Caco-2 (cell line): ENCODE results near the gene HIVEP3. TPM values are rescaled to one million over a fixed set of nuclear protein-coding genes. Genes with fewer than 3 reads are reported as not detected.

Experiments used
- BruUV-seq: library from RNA; stranded (reverse); fragments of 400-500 nt; replicated peaks from 2 replicates; lab custom pipeline; 2021; lab: Mats Ljungman, UMichigan
- CTCF ChIA-PET: fragments of 300-600 bp; sonication (Branson Sonifier 250); formaldehyde crosslinking; loops from one replicate; lab custom pipeline; 2022; ENCODE audit warnings: antibody characterized with exemption; lab: Charles Lee
- POLR2A ChIA-PET: fragments of 300-600 bp; sonication (Branson Sonifier 250); formaldehyde crosslinking; loops from one replicate; lab custom pipeline; 2022; ENCODE audit warnings: antibody characterized with exemption; lab: Charles Lee
- DNase-seq, 2 experiments: peaks; one replicate each; pipeline versions ENCODE4 v3.0.0 to v3.0.0-alpha.2; 2020 to 2022
- H3K27me3 ChIP-seq: replicated peaks from 2 replicates; pipeline ENCODE4 v1.6.0; 2011; ENCODE audit warnings: low read length; ENCODE audit not compliant: control insufficient read depth, insufficient read depth
- H3K36me3 ChIP-seq: 2 replicates; pipeline ENCODE4 v1.5.1; 2011; ENCODE audit warnings: low read length; ENCODE audit not compliant: control insufficient read depth, insufficient read depth
- H3K4me1 ChIP-seq: fragments of 250-450 bp; sonication (Bioruptor Pico); 2 replicates; pipeline ENCODE4 v1.5.1; 2020; ENCODE audit warnings: mild to moderate bottlenecking
- H3K4me3 ChIP-seq: 2 replicates; pipeline ENCODE4 v1.5.1; 2011; ENCODE audit warnings: low read depth, mild to moderate bottlenecking, control low read depth, low read length
- H3K9me3 ChIP-seq: fragments of 250-450 bp; sonication (Bioruptor Pico); 2 replicates; pipeline ENCODE4 v1.5.1; 2020; ENCODE audit warnings: mild to moderate bottlenecking, moderate library complexity
- H3K27ac Mint-ChIP-seq: one replicate; pipeline ENCODE4 v1.8.0; 2022; ENCODE audit warnings: mixed read lengths; ENCODE audit not compliant: unreplicated experiment
- H3K27me3 Mint-ChIP-seq: one replicate; pipeline ENCODE4 v1.8.0; 2022; ENCODE audit warnings: mixed read lengths; ENCODE audit not compliant: insufficient read depth, unreplicated experiment
- H3K36me3 Mint-ChIP-seq: one replicate; pipeline ENCODE4 v1.8.0; 2022; ENCODE audit warnings: mild to moderate bottlenecking, mixed read lengths; ENCODE audit not compliant: insufficient read depth, unreplicated experiment
- H3K4me1 Mint-ChIP-seq: one replicate; pipeline ENCODE4 v1.8.0; 2022; ENCODE audit warnings: low read depth, mixed read lengths; ENCODE audit not compliant: unreplicated experiment
- H3K4me3 Mint-ChIP-seq: one replicate; pipeline ENCODE4 v1.8.0; 2022; ENCODE audit warnings: mild to moderate bottlenecking, moderate library complexity, mixed read lengths; ENCODE audit not compliant: unreplicated experiment
- H3K9me3 Mint-ChIP-seq: one replicate; pipeline ENCODE4 v1.8.0; 2022; ENCODE audit warnings: mixed read lengths; ENCODE audit not compliant: unreplicated experiment
- intact Hi-C: fragments of 100-400 bp; cut with micrococcal nuclease; formaldehyde crosslinking; loops from one replicate; pipeline ENCODE4 v1.10.0; 2022; ENCODE audit not compliant: unreplicated experiment
- total RNA-seq: library from RNA; stranded (reverse); gene quantifications from 2 replicates; pipeline ENCODE4 v1.2.3, GENCODE V29; 2022
- TF ChIP-seq, protein P1 (sequence below), 2 experiments: fragments of 200-600 bp in 1 of 2; IDR thresholded peaks; 1 replicate in 1 of 2; 2 replicates in 1 of 2; pipeline versions ENCODE4 v1.5.1 to v1.8.0; 2011 to 2022; ENCODE audit warnings: antibody characterized with exemption in 1 of 2, control low read depth in 1 of 2, inconsistent platforms in 1 of 2, low read depth in 1 of 2, low read length in 1 of 2, mild to moderate bottlenecking in 1 of 2, moderate library complexity in 1 of 2; ENCODE audit not compliant: insufficient read depth in 1 of 2, severe bottlenecking in 1 of 2, unreplicated experiment in 1 of 2

HIVEP3 gene
- total RNA-seq, 1 experiment from 2014 or later, result 0.25 TPM

DNA sequence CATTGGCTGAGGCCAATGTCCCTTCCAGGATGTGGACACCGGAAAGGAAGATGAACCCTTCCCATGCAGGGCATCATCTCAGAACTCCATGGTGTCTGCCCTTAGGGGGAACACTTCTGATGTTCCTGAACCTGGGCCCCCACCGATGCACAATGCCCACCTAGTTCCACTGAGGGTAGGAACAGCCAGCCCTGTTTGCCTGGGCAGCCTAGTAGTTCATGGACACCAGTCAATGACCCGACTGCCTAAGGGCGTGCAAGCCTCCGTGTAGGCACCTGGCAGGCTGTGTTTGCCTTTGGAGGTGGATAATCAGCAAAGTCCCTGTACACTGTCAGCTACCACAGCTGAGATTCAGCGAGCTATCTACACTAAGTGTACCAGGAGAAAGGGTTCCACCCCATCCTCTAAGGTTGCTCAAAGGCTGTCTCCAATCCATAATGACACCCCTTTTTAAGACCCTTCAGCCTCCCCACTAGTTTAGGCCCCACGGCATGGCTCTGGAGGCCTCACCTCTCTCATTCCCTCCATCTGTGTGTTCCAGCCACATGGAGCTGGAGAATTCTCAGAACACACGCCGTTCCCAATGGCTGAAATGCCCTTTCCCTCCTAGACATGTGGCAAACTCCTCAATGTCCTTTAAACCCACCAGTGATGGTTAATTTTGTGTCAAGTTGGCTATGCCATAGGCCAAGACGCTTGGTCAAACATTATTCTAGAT lies 309.4 kb downstream of the HIVEP3 start:
- ChIA-PET POLR2A (no interaction called here), CTCF (no interaction called here)
- no peak for DNase-seq
- Histone ChIP-seq H3K4me1 (no peaks in the 10 kb centered on the region), H3K27me3 (no peaks in the 10 kb centered on the region), H3K9me3 (no peaks in the 10 kb centered on the region), H3K36me3 (no peaks in the 10 kb centered on the region), H3K4me3 (no peak overlapping the region)
- peaks cover 4% of the 10 kb centered on the region for H3K27me3 Mint-ChIP-seq
- H3K4me1 Mint-ChIP-seq, result no peaks in the 10 kb centered on the region
- no TSS peak for BruUV-seq
- H3K4me3 Mint-ChIP-seq, result no peak overlapping the region
- no peak overlapping the region for H3K27ac Mint-ChIP-seq
- TF ChIP-seq, protein P1, sequence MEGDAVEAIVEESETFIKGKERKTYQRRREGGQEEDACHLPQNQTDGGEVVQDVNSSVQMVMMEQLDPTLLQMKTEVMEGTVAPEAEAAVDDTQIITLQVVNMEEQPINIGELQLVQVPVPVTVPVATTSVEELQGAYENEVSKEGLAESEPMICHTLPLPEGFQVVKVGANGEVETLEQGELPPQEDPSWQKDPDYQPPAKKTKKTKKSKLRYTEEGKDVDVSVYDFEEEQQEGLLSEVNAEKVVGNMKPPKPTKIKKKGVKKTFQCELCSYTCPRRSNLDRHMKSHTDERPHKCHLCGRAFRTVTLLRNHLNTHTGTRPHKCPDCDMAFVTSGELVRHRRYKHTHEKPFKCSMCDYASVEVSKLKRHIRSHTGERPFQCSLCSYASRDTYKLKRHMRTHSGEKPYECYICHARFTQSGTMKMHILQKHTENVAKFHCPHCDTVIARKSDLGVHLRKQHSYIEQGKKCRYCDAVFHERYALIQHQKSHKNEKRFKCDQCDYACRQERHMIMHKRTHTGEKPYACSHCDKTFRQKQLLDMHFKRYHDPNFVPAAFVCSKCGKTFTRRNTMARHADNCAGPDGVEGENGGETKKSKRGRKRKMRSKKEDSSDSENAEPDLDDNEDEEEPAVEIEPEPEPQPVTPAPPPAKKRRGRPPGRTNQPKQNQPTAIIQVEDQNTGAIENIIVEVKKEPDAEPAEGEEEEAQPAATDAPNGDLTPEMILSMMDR (IDR thresholded peaks at IDR 0.05; ENCODE audit: insufficient read depth in 1 of 2, low read depth in 1 of 2, low read length in 1 of 2, severe bottlenecking in 1 of 2, unreplicated experiment in 1 of 2), result no peak
- intact Hi-C loops, result no loop called here
- H3K9me3 Mint-ChIP-seq, result no peaks in the 10 kb centered on the region
- no peaks in the 10 kb centered on the region for H3K36me3 Mint-ChIP-seq

GRCh38 chr1:41608211-41608610 lies 310.5 kb downstream of the HIVEP3 start:
- Mint-ChIP-seq H3K4me3 (no peak overlapping the region), H3K4me1 (no peaks in the 10 kb centered on the region), H3K36me3 (no peaks in the 10 kb centered on the region), H3K9me3 (no peaks in the 10 kb centered on the region), H3K27ac (no peak overlapping the region), H3K27me3 (peaks cover 4% of the 10 kb centered on the region)
- H3K9me3 ChIP-seq, result no peaks in the 10 kb centered on the region
- no TSS peak for BruUV-seq
- intact Hi-C loops, result no loop called here
- no peaks in the 10 kb centered on the region for H3K4me1 ChIP-seq
- TF ChIP-seq, protein P1 (IDR thresholded peaks at IDR 0.05; ENCODE audit: insufficient read depth in 1 of 2, low read depth in 1 of 2, low read length in 1 of 2, severe bottlenecking in 1 of 2, unreplicated experiment in 1 of 2), result no peak
- no peaks in the 10 kb centered on the region for H3K27me3 ChIP-seq
- CTCF ChIA-PET, result no interaction called here
- POLR2A ChIA-PET, result no interaction called here
- DNase-seq, result no peak
- no peaks in the 10 kb centered on the region for H3K36me3 ChIP-seq
- no peak overlapping the region for H3K4me3 ChIP-seq

DNA sequence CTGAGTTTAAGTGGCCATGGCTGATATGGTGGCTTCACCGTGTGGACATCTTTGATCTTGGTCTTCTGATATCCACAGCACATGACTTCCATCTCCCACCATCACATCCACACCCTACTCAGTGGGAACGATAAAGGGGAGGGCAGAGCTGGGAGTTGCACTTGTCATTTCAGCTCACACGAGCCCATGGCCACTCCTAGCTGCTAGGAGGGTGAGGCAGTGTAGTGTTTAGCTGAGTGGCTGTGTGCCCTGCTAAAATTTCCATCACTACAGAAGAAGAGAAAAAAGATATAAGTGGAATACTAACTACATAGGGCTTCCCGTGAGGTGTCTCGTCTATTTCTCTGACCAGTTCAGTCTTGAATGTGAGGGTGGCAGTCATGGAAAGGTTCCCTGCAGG lies 310.9 kb downstream of the HIVEP3 start:
- no peaks in the 10 kb centered on the region for H3K9me3 Mint-ChIP-seq
- no peak for DNase-seq
- H3K36me3 Mint-ChIP-seq, result no peaks in the 10 kb centered on the region
- TF ChIP-seq, protein P1 (IDR thresholded peaks at IDR 0.05; ENCODE audit: insufficient read depth in 1 of 2, low read depth in 1 of 2, low read length in 1 of 2, severe bottlenecking in 1 of 2, unreplicated experiment in 1 of 2), result no peak
- no peak overlapping the region for H3K27ac Mint-ChIP-seq
- Histone ChIP-seq H3K27me3 (no peaks in the 10 kb centered on the region), H3K4me3 (no peak overlapping the region), H3K4me1 (no peaks in the 10 kb centered on the region), H3K9me3 (no peaks in the 10 kb centered on the region), H3K36me3 (no peaks in the 10 kb centered on the region)
- H3K27me3 Mint-ChIP-seq, result peaks cover 4% of the 10 kb centered on the region
- H3K4me1 Mint-ChIP-seq, result no peaks in the 10 kb centered on the region
- ChIA-PET CTCF (no interaction called here), POLR2A (no interaction called here)
- no peak overlapping the region for H3K4me3 Mint-ChIP-seq
- no TSS peak for BruUV-seq
- intact Hi-C loops, result no loop called here
